HL-60 (cell line): ENCODE results near the gene ZFAND3.

Source experiments
- POLR2AphosphoS5 ChIP-seq: IDR thresholded peaks from 2 replicates; pipeline ENCODE4 v1.6.1; 2012; ENCODE audit warnings: low read depth
- TF ChIP-seq, protein P1 (sequence below): IDR thresholded peaks from one replicate; pipeline ENCODE4 v1.5.1; 2011; ENCODE audit warnings: low read length, control low read depth, inconsistent platforms; ENCODE audit not compliant: insufficient read depth
- TF ChIP-seq, protein P2 (sequence below): IDR thresholded peaks from 2 replicates; pipeline ENCODE4 v1.6.1; 2012; ENCODE audit warnings: low read depth; ENCODE audit not compliant: insufficient replicate concordance

DNA sequence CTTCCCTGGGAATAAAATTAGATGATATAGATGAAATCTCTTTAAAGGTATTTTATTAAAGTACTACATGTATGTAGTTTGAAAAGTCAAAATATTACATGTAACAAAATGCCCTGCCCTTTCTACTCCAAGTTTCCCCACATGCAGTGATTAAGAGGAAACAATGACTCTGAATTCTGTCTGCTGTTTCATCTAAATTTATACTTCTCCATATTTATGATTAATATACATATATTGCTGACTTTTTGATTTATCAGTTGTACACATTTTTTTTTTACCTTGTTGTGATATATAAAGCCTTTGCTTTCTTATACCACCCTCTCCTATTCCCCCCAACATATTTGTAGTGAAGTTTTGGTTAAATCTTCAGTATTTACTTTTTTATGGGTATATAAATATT is 127.9 kb downstream of the ZFAND3 start:
- TF ChIP-seq, protein P1, sequence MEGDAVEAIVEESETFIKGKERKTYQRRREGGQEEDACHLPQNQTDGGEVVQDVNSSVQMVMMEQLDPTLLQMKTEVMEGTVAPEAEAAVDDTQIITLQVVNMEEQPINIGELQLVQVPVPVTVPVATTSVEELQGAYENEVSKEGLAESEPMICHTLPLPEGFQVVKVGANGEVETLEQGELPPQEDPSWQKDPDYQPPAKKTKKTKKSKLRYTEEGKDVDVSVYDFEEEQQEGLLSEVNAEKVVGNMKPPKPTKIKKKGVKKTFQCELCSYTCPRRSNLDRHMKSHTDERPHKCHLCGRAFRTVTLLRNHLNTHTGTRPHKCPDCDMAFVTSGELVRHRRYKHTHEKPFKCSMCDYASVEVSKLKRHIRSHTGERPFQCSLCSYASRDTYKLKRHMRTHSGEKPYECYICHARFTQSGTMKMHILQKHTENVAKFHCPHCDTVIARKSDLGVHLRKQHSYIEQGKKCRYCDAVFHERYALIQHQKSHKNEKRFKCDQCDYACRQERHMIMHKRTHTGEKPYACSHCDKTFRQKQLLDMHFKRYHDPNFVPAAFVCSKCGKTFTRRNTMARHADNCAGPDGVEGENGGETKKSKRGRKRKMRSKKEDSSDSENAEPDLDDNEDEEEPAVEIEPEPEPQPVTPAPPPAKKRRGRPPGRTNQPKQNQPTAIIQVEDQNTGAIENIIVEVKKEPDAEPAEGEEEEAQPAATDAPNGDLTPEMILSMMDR, result no peak
- TF ChIP-seq POLR2AphosphoS5, result no peak
- TF ChIP-seq, protein P2, sequence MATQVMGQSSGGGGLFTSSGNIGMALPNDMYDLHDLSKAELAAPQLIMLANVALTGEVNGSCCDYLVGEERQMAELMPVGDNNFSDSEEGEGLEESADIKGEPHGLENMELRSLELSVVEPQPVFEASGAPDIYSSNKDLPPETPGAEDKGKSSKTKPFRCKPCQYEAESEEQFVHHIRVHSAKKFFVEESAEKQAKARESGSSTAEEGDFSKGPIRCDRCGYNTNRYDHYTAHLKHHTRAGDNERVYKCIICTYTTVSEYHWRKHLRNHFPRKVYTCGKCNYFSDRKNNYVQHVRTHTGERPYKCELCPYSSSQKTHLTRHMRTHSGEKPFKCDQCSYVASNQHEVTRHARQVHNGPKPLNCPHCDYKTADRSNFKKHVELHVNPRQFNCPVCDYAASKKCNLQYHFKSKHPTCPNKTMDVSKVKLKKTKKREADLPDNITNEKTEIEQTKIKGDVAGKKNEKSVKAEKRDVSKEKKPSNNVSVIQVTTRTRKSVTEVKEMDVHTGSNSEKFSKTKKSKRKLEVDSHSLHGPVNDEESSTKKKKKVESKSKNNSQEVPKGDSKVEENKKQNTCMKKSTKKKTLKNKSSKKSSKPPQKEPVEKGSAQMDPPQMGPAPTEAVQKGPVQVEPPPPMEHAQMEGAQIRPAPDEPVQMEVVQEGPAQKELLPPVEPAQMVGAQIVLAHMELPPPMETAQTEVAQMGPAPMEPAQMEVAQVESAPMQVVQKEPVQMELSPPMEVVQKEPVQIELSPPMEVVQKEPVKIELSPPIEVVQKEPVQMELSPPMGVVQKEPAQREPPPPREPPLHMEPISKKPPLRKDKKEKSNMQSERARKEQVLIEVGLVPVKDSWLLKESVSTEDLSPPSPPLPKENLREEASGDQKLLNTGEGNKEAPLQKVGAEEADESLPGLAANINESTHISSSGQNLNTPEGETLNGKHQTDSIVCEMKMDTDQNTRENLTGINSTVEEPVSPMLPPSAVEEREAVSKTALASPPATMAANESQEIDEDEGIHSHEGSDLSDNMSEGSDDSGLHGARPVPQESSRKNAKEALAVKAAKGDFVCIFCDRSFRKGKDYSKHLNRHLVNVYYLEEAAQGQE, result no peak
